H1 (cell line): ENCODE results near the gene PANK3. TPM values are rescaled to one million over a fixed set of nuclear protein-coding genes. Genes with fewer than 3 reads are reported as not detected.

Experiments
- CTCF ChIA-PET: fragments of 300-600 bp; sonication (Branson Sonifier 250); formaldehyde crosslinking; loops from one replicate; lab custom pipeline; 2021; ENCODE audit not compliant: partially characterized antibody; lab: Charles Lee
- POLR2A ChIA-PET: fragments of 300-600 bp; sonication (Branson Sonifier 250); formaldehyde crosslinking; loops from one replicate; lab custom pipeline; 2021; ENCODE audit warnings: inconsistent platforms; ENCODE audit not compliant: partially characterized antibody; lab: Charles Lee
- DNase-seq, 2 experiments: peaks; one replicate each; pipeline versions ENCODE4 v3.0.0 to v3.0.0-alpha.2; 2010 to 2022; ENCODE audit warnings: low spot score in 2 of 2, low read depth in 1 of 2, mixed read lengths in 1 of 2
- FAIRE-seq: peaks from 2 replicates; lab custom pipeline; 2011; peaks lifted over from hg19 to GRCh38; lab: Jason Lieb, UNC
- H2AFZ ChIP-seq: 2 replicates; pipeline ENCODE4 v1.8.1; 2012; ENCODE audit warnings: low read length, inconsistent platforms
- H2AK5ac ChIP-seq: 2 replicates; pipeline ENCODE4 v1.6.1; 2013; ENCODE audit warnings: low read depth, low read length
- H2BK120ac ChIP-seq: replicated peaks from 2 replicates; pipeline ENCODE3; 2013; ENCODE audit warnings: low read depth, low read length, inconsistent platforms
- H2BK12ac ChIP-seq: 2 replicates; pipeline ENCODE4 v1.6.1; 2013; ENCODE audit warnings: low read depth, low read length
- H2BK15ac ChIP-seq: 2 replicates; pipeline ENCODE4 v1.6.1; 2013; ENCODE audit warnings: low read length
- H2BK20ac ChIP-seq: 2 replicates; pipeline ENCODE4 v1.6.1; 2013; ENCODE audit warnings: low read length
- H2BK5ac ChIP-seq: 2 replicates; pipeline ENCODE4 v1.6.1; 2013; ENCODE audit warnings: low read depth, low read length
- H3K14ac ChIP-seq: 2 replicates; pipeline ENCODE4 v1.6.1; 2013; ENCODE audit warnings: inconsistent platforms; ENCODE audit not compliant: insufficient read length
- H3K18ac ChIP-seq: 2 replicates; pipeline ENCODE4 v1.6.1; 2013; ENCODE audit warnings: low read length; ENCODE audit errors: extremely low read depth
- H3K23ac ChIP-seq: 2 replicates; pipeline ENCODE4 v1.6.1; 2013; ENCODE audit warnings: inconsistent platforms; ENCODE audit not compliant: insufficient read length
- H3K23me2 ChIP-seq: 2 replicates; pipeline ENCODE4 v1.6.1; 2013; ENCODE audit warnings: low read depth, low read length
- H3K27ac ChIP-seq: 2 replicates; pipeline ENCODE4 v1.6.1; 2011; ENCODE audit warnings: low read depth, low read length, inconsistent platforms
- H3K27me3 ChIP-seq, 4 experiments: replicated peaks in 1 of 4; 1 replicate in 1 of 4; 2 replicates in 3 of 4; pipeline versions ENCODE4 v1.6.1 to v1.8.1; 2011 to 2013; ENCODE audit warnings: low read length in 3 of 4, mild to moderate bottlenecking in 3 of 4, inconsistent platforms in 2 of 4, mixed read lengths in 2 of 4, moderate library complexity in 1 of 4; ENCODE audit not compliant: control insufficient read depth in 3 of 4, insufficient read depth in 3 of 4; ENCODE audit errors: extremely low read depth in 1 of 4
- H3K36me3 ChIP-seq, 4 experiments: 2 replicates each; pipeline versions ENCODE4 v1.6.1 to v1.8.1; 2011 to 2013; ENCODE audit warnings: mild to moderate bottlenecking in 4 of 4, low read length in 3 of 4, moderate library complexity in 2 of 4, control low read depth in 1 of 4, inconsistent platforms in 1 of 4; ENCODE audit not compliant: insufficient read depth in 4 of 4, control insufficient read depth in 2 of 4
- H3K4ac ChIP-seq: replicated peaks from 2 replicates; pipeline ENCODE3; 2013; ENCODE audit warnings: low read length, low read depth, mixed read lengths, inconsistent platforms; ENCODE audit not compliant: insufficient read length
- H3K4me1 ChIP-seq, 4 experiments: replicated peaks in 1 of 4; 1 replicate in 1 of 4; 2 replicates in 3 of 4; pipeline versions ENCODE4 v1.6.1 to v1.8.1; 2011 to 2013; ENCODE audit warnings: low read length in 3 of 4, inconsistent platforms in 2 of 4, mixed read lengths in 1 of 4; ENCODE audit not compliant: insufficient read depth in 4 of 4, control insufficient read depth in 3 of 4
- H3K4me2 ChIP-seq, 2 experiments: 2 replicates each; pipeline versions ENCODE4 v1.6.1 to v1.8.1; 2011 to 2013; ENCODE audit warnings: low read depth in 2 of 2, low read length in 2 of 2, control low read depth in 1 of 2, inconsistent platforms in 1 of 2, mild to moderate bottlenecking in 1 of 2; ENCODE audit not compliant: insufficient read depth in 1 of 2
- H3K4me3 ChIP-seq, 4 experiments: fragments of 200-600, 300-600 bp in 1 of 4; sonication (generic), shearing (Covaris generic), sonication (Bioruptor Twin) in 1 of 4; 2 replicates each; pipeline versions ENCODE4 v1.5.1 to v1.8.1; 2011 to 2016; ENCODE audit warnings: low read length in 4 of 4, low read depth in 3 of 4, control low read depth in 2 of 4, inconsistent platforms in 2 of 4, mild to moderate bottlenecking in 2 of 4, mixed read lengths in 1 of 4, moderate library complexity in 1 of 4; ENCODE audit not compliant: insufficient read depth in 2 of 4; ENCODE audit errors: extremely low read depth in 1 of 4
- H3K56ac ChIP-seq: replicated peaks from 2 replicates; pipeline ENCODE3; 2013; ENCODE audit warnings: low read depth, mild to moderate bottlenecking, mixed read lengths, low read length, inconsistent platforms; ENCODE audit not compliant: insufficient read length
- H3K79me1 ChIP-seq: 2 replicates; pipeline ENCODE4 v1.6.1; 2013; ENCODE audit warnings: low read depth, low read length, control low read depth
- H3K79me2 ChIP-seq, 2 experiments: 2 replicates each; pipeline versions ENCODE4 v1.6.1 to v1.8.1; 2012 to 2013; ENCODE audit warnings: low read length in 2 of 2, mild to moderate bottlenecking in 2 of 2, inconsistent platforms in 1 of 2; ENCODE audit not compliant: insufficient read depth in 2 of 2, control insufficient read depth in 1 of 2
- H3K9ac ChIP-seq, 4 experiments: replicated peaks in 1 of 4; 1 replicate in 1 of 4; 2 replicates in 3 of 4; pipeline versions ENCODE4 v1.6.1 to v1.8.1; 2011 to 2013; ENCODE audit warnings: low read depth in 3 of 4, low read length in 3 of 4, control low read depth in 2 of 4, mild to moderate bottlenecking in 2 of 4, moderate library complexity in 2 of 4, inconsistent platforms in 1 of 4; ENCODE audit errors: extremely low read depth in 1 of 4
- H3K9me3 ChIP-seq, 2 experiments: 2 replicates each; pipeline versions ENCODE4 v1.6.1 to v1.8.1; 2012 to 2013; ENCODE audit warnings: mild to moderate bottlenecking in 2 of 2, moderate library complexity in 2 of 2, control low read depth in 1 of 2, inconsistent platforms in 1 of 2, low read depth in 1 of 2, low read length in 1 of 2, mixed read lengths in 1 of 2; ENCODE audit not compliant: insufficient read depth in 2 of 2
- H4K20me1 ChIP-seq, 2 experiments: replicated peaks in 1 of 2; 2 replicates each; pipeline versions ENCODE3 to v1.8.1; 2011 to 2013; ENCODE audit warnings: inconsistent platforms in 2 of 2, low read length in 2 of 2, mild to moderate bottlenecking in 1 of 2; ENCODE audit not compliant: insufficient read depth in 2 of 2, control insufficient read depth in 1 of 2
- H4K5ac ChIP-seq: 2 replicates; pipeline ENCODE4 v1.6.1; 2013; ENCODE audit warnings: low read length, low read depth, mixed read lengths, inconsistent platforms; ENCODE audit not compliant: insufficient read length
- H4K8ac ChIP-seq: 2 replicates; pipeline ENCODE4 v1.8.0; 2013; ENCODE audit warnings: mild to moderate bottlenecking, moderate library complexity, low read length, inconsistent platforms; ENCODE audit not compliant: insufficient read depth; ENCODE audit errors: extremely low read depth
- H4K91ac ChIP-seq: replicated peaks from 2 replicates; pipeline ENCODE3; 2013; ENCODE audit warnings: low read length, mixed read lengths, inconsistent platforms; ENCODE audit not compliant: insufficient read length
- KDM1A ChIP-seq: fragments of 200-600, 300-600 bp; sonication (generic); IDR thresholded peaks from 2 replicates; pipeline ENCODE4 v1.7.1; 2016; ENCODE audit warnings: mild to moderate bottlenecking, low read length, borderline replicate concordance
- RBBP5 ChIP-seq: IDR thresholded peaks from 2 replicates; pipeline ENCODE4 v1.7.1; 2012; ENCODE audit warnings: low read depth, mild to moderate bottlenecking, inconsistent platforms, low read length, moderate library complexity, borderline replicate concordance
- WGBS, 2 experiments: shearing (Covaris generic) in 1 of 2; methylation state at CpG; one replicate each; pipeline versions ENCODE4 v1.1.6 to v1.1.7; 2013 to 2015; ENCODE audit warnings: low lambda C conversion rate in 2 of 2, mixed read lengths in 2 of 2, inconsistent platforms in 1 of 2, low coverage in 1 of 2, missing lambda C conversion rate in 1 of 2; ENCODE audit not compliant: insufficient replicate concordance in 2 of 2, insufficient coverage in 1 of 2, insufficient read length in 1 of 2; ENCODE audit errors: extremely low coverage in 1 of 2, missing lambda C conversion rate in 1 of 2; 5-methylcytosine and 5-hydroxymethylcytosine counted together
- polyA plus RNA-seq, 7 experiments: library from polyadenylated mRNA; depleted of rRNA in 3 of 7; stranded (reverse) in 5 of 7; unstranded in 2 of 7; fragments of >200 nt in 5 of 7; fragments of 200-250 nt in 2 of 7; gene quantifications; 1 replicate in 5 of 7; 2 replicates in 1 of 7; 4 replicates in 1 of 7; pipeline versions ENCODE4 v1.2.1 to v1.2.3, GENCODE V29; 2011 to 2013; ENCODE audit warnings: missing spikeins in 2 of 7, mixed read lengths in 2 of 7
- total RNA-seq: library from RNA; stranded (reverse); fragmentation: NEBNext Ultra II Directional; extraction: Animal tissue kit (Norgen Biotek cat#: 25700); gene quantifications from 2 replicates; pipeline ENCODE4 v1.2.1, GENCODE V29; 2021

The PANK3 gene
- total and polyA plus RNA-seq, 2 of the 8 experiments (the other 6 are each of a cell fraction or from before 2014, with no cell fraction given), result 8.6 to 101 TPM

- CTCF ChIA-PET, result no interaction called here
- no peak overlapping the region for H2BK5ac ChIP-seq
- no peak overlapping the region for H4K8ac ChIP-seq
- WGBS, 2 experiments, result 86% methylated on average over 1 of the region's 1 CpG; no CpG with 5 or more reads in 1 of the 2 experiments
- H2BK15ac ChIP-seq, result no peak overlapping the region
- H4K20me1 ChIP-seq, result no peaks in the 10 kb centered on the region
- no peak overlapping the region for H2BK12ac ChIP-seq
- no peak overlapping the region for H2BK20ac ChIP-seq
- no peak overlapping the region for H3K4me3 ChIP-seq
- no peak overlapping the region for H4K5ac ChIP-seq
- TF ChIP-seq RBBP5, result no peak
- 0 out of 2 replicates have a peak, but pooled peaks have one; percentile 12 for TF ChIP-seq KDM1A
- no peak overlapping the region for H3K4ac ChIP-seq
- DNase-seq, result no peak
- FAIRE-seq, result no peak
- H2AFZ ChIP-seq, result no peak overlapping the region
- H3K18ac ChIP-seq, result no peak overlapping the region
- H3K56ac ChIP-seq, result no peak overlapping the region
- no peak overlapping the region for H2AK5ac ChIP-seq
- H3K4me2 ChIP-seq, result no peak overlapping the region
- no peaks in the 10 kb centered on the region for H3K9me3 ChIP-seq
- POLR2A ChIA-PET, result no interaction called here
- no peaks in the 10 kb centered on the region; the same call in 1 of the 2 replicates for H3K23me2 ChIP-seq
- H3K9ac ChIP-seq, result no peak overlapping the region
- H3K4me1 ChIP-seq, result no peaks in the 10 kb centered on the region
- H3K36me3 ChIP-seq, result no peaks in the 10 kb centered on the region
- no peak overlapping the region for H3K27ac ChIP-seq
- H2BK120ac ChIP-seq, result no peak overlapping the region
- H3K79me2 ChIP-seq, result no peaks in the 10 kb centered on the region
- no peaks in the 10 kb centered on the region for H3K27me3 ChIP-seq
- H3K79me1 ChIP-seq, result no peaks in the 10 kb centered on the region
- H4K91ac ChIP-seq, result no peak overlapping the region
- H3K23ac ChIP-seq, result no peak overlapping the region
- H3K14ac ChIP-seq, result no peak overlapping the region
Observed at GRCh38 chr5:168620807-168621206, 41.6 kb upstream of the PANK3 start.
